ENCODE data around the gene TMEM45B. TPM values are rescaled to one million over a fixed set of nuclear protein-coding genes. Genes with fewer than 3 reads are reported as not detected.
A peak's percentile ranks its signal among the peaks of the same experiment; 100 is the strongest.

Gene TMEM45B
- 1 to 10 TPM in 1 of 4 donors, under 1 TPM in 1, not detected in 2; 0.47 to 3.9 TPM for total RNA-seq

- 1 to 6% methylated on average over 6 to 17 of the region's 68 CpGs for WGBS, 2 donors (ENCODE audit: low coverage in 1 of 2)
- H3K4me1 ChIP-seq, result peaks cover 0 to 8% (median 0%) of the 10 kb centered on the region in 3 donors
- no peaks in the 10 kb centered on the region for H3K36me3 ChIP-seq
- ATAC-seq, result no peak
- TF ChIP-seq POLR2AphosphoS5 (IDR thresholded peaks at IDR 0.05) (no peak), CTCF (IDR thresholded peaks at IDR 0.05) (no peak), EP300 (IDR thresholded peaks at IDR 0.05) (no peak), POLR2A (IDR thresholded peaks at IDR 0.05) (no peak)
- no peak within 1 kb of the TSS for H3K4me3 ChIP-seq
- no peak within 1 kb of the TSS for H3K27ac ChIP-seq
- H3K9me3 ChIP-seq, result no peaks in the 10 kb centered on the region
- peaks cover 76% of the 10 kb centered on the region for H3K27me3 ChIP-seq
These were observed at the start of gene TMEM45B for GRCh38 chr11:129815596-129816461. TMEM45B (plus strand) TSS chr11:129815848; CDS start chr11:129852483, 36,635 bp downstream.

- no peak overlapping the region for H3K4me3 ChIP-seq
- H3K27ac ChIP-seq, result no peak overlapping the region
- H3K4me1 ChIP-seq, result no peaks in the 10 kb centered on the region
- no peak for ATAC-seq
- H3K9me3 ChIP-seq, result peaks cover 0 to 11% (median 0%) of the 10 kb centered on the region in 3 donors
- no peaks in the 10 kb centered on the region for H3K36me3 ChIP-seq
- WGBS, 2 donors (ENCODE audit: low coverage in 1 of 2), result 9 to 25% methylated on average over 2 to 6 of the region's 7 CpGs
- peaks cover 5% of the 10 kb centered on the region for H3K27me3 ChIP-seq
- TF ChIP-seq EP300 (IDR thresholded peaks at IDR 0.05) (no peak), CTCF (IDR thresholded peaks at IDR 0.05) (peak in 1 of 4 experiments; percentile 19)
These were observed 48.6 kb upstream of the TMEM45B start for GRCh38 chr11:129766898-129767604.

- Histone ChIP-seq H3K4me3 (no peak overlapping the region), H3K9me3 (peaks cover 0 to 19% (median 0%) of the 10 kb centered on the region in 3 donors), H3K27me3 (no peaks in the 10 kb centered on the region), H3K27ac (no peak overlapping the region), H3K36me3 (no peaks in the 10 kb centered on the region), H3K4me1 (no peaks in the 10 kb centered on the region)
- WGBS, 2 donors (ENCODE audit: low coverage in 1 of 2), result 68 to 70% methylated on average over 4 of the region's 4 CpGs
- no peak for TF ChIP-seq CTCF (IDR thresholded peaks at IDR 0.05)
- TF ChIP-seq POLR2AphosphoS5 (IDR thresholded peaks at IDR 0.05), result no peak
- TF ChIP-seq EP300 (IDR thresholded peaks at IDR 0.05), result no peak
- TF ChIP-seq POLR2A (IDR thresholded peaks at IDR 0.05), result no peak
- no peak for ATAC-seq
These were observed 47.8 kb upstream of the TMEM45B start for GRCh38 chr11:129767827-129768226.

GRCh38 chr11:129768356-129768755 is 47.3 kb upstream of the TMEM45B start:
- ATAC-seq, result no peak
- Histone ChIP-seq H3K9me3 (peaks cover 0 to 24% (median 0%) of the 10 kb centered on the region in 3 donors), H3K27me3 (no peaks in the 10 kb centered on the region), H3K4me3 (no peak overlapping the region), H3K4me1 (no peaks in the 10 kb centered on the region), H3K27ac (no peak overlapping the region), H3K36me3 (no peaks in the 10 kb centered on the region)
- no peak for TF ChIP-seq POLR2AphosphoS5 (IDR thresholded peaks at IDR 0.05)
- TF ChIP-seq EP300 (IDR thresholded peaks at IDR 0.05), result no peak
- TF ChIP-seq POLR2A (IDR thresholded peaks at IDR 0.05), result no peak
- TF ChIP-seq CTCF (IDR thresholded peaks at IDR 0.05), result no peak
- 75 to 83% methylated on average over 1 of the region's 1 CpG for WGBS, 2 donors (ENCODE audit: low coverage in 1 of 2)

Measured in gastroesophageal sphincter (tissue), 4 donors.